Measurements from ENCODE around the gene PLSCR3.

The PLSCR3 gene

GRCh38 chr17:7355053-7355452 is 39.3 kb downstream of the PLSCR3 start, which contains the start of gene TMEM95:
Gene TMEM95, plus strand, starts transcription at chr17:7355156. Its CDS starts 49 bp downstream, at chr17:7355205.
- Histone ChIP-seq H3K36me3 (ENCODE audit: control insufficient read depth in 5 of 5, insufficient read depth in 5 of 5, low read length in 5 of 5) (no peaks in the 10 kb centered on the region), H3K9me3 (ENCODE audit: control insufficient read depth in 5 of 5, low read length in 5 of 5) (no peaks in the 10 kb centered on the region), H3K4me3 (ENCODE audit: low read depth in 1 of 5, low read length in 5 of 5) (no peak within 1 kb of the TSS), H3K27me3 (ENCODE audit: control insufficient read depth in 5 of 5, insufficient read depth in 4 of 5, low read length in 5 of 5) (no peaks in the 10 kb centered on the region), H3K4me1 (ENCODE audit: control insufficient read depth in 5 of 5, insufficient read depth in 5 of 5, low read length in 5 of 5) (peaks cover 3 to 48% (median 40%) of the 10 kb centered on the region in 5 donors), H3K27ac (ENCODE audit: low read depth, low read length) (peak within 1 kb of the TSS; percentile 98), H3K9ac (ENCODE audit: low read length in 5 of 5) (peak within 1 kb of the TSS in 3 of 5 donors; percentile 19 to 51 (median 29))

DNA sequence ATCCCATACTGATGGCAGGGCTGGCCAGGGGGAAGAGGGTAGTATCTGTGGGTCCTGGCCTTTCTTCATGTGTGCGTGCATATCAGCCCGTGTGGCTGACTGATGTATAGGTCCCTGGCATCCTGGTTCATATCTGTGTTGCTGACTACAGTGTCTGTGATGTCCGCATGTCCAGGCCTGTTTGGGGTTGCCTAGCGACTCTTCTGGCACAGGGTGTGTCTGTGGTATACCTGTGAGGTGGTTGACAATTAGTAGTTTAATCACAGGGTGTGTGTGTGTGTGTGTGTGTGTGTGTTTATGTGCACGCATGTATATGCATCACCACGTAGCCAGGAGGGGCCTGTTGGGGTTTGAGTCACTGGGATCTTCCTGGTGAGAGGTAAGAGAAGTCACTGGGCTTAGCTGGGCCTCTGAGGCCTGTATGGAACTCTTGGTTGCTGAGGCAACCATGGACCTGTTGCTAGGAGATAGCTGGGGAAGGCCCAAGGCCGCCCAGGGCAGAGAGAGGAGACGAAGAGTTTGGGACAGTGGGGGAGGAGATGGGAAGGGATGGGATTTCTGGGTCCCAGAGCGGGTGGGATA is 40.0 kb downstream of the PLSCR3 start:
- Histone ChIP-seq H3K27me3 (ENCODE audit: control insufficient read depth in 5 of 5, insufficient read depth in 4 of 5, low read length in 5 of 5) (no peaks in the 10 kb centered on the region), H3K9ac (ENCODE audit: low read length in 5 of 5) (peak overlapping the region in 1 of 5 donors; percentile 51), H3K27ac (ENCODE audit: low read depth, low read length) (peak overlapping the region; percentile 98), H3K4me3 (ENCODE audit: low read depth in 1 of 5, low read length in 5 of 5) (no peak overlapping the region), H3K9me3 (ENCODE audit: control insufficient read depth in 5 of 5, low read length in 5 of 5) (no peaks in the 10 kb centered on the region), H3K4me1 (ENCODE audit: control insufficient read depth in 5 of 5, insufficient read depth in 5 of 5, low read length in 5 of 5) (peaks cover 3 to 55% (median 47%) of the 10 kb centered on the region in 5 donors), H3K36me3 (ENCODE audit: control insufficient read depth in 5 of 5, insufficient read depth in 5 of 5, low read length in 5 of 5) (no peaks in the 10 kb centered on the region)

GRCh38 chr17:7352910-7353635 is 41.3 kb downstream of the PLSCR3 start:
- peak overlapping the region; percentile 98 for H3K27ac ChIP-seq (ENCODE audit: low read depth, low read length)
- H3K9me3 ChIP-seq (ENCODE audit: control insufficient read depth in 5 of 5, low read length in 5 of 5), result no peaks in the 10 kb centered on the region
- H3K4me1 ChIP-seq (ENCODE audit: control insufficient read depth in 5 of 5, insufficient read depth in 5 of 5, low read length in 5 of 5), result peaks cover 3 to 63% (median 56%) of the 10 kb centered on the region in 5 donors
- H3K9ac ChIP-seq (ENCODE audit: low read length in 5 of 5), result peak overlapping the region in 4 of 5 donors; percentile 81 to 89 (median 86)
- no peaks in the 10 kb centered on the region for H3K27me3 ChIP-seq (ENCODE audit: control insufficient read depth in 5 of 5, insufficient read depth in 4 of 5, low read length in 5 of 5)
- peak overlapping the region in 4 of 5 donors; percentile 76 to 87 (median 80) for H3K4me3 ChIP-seq (ENCODE audit: low read depth in 1 of 5, low read length in 5 of 5)
- H3K36me3 ChIP-seq (ENCODE audit: control insufficient read depth in 5 of 5, insufficient read depth in 5 of 5, low read length in 5 of 5), result no peaks in the 10 kb centered on the region

- Histone ChIP-seq H3K27me3 (ENCODE audit: control insufficient read depth in 5 of 5, insufficient read depth in 4 of 5, low read length in 5 of 5) (no peaks in the 10 kb centered on the region), H3K9me3 (ENCODE audit: control insufficient read depth in 5 of 5, low read length in 5 of 5) (no peaks in the 10 kb centered on the region), H3K27ac (ENCODE audit: low read depth, low read length) (peak overlapping the region; percentile 98), H3K9ac (ENCODE audit: low read length in 5 of 5) (peak overlapping the region; percentile 17 to 89 (median 84)), H3K36me3 (ENCODE audit: control insufficient read depth in 5 of 5, insufficient read depth in 5 of 5, low read length in 5 of 5) (no peaks in the 10 kb centered on the region), H3K4me3 (ENCODE audit: low read depth in 1 of 5, low read length in 5 of 5) (peak overlapping the region; percentile 76 to 87 (median 79)), H3K4me1 (ENCODE audit: control insufficient read depth in 5 of 5, insufficient read depth in 5 of 5, low read length in 5 of 5) (peaks cover 3 to 63% (median 56%) of the 10 kb centered on the region in 5 donors)
These were observed 41.8 kb downstream of the PLSCR3 start for GRCh38 chr17:7352503-7352889.

DNA sequence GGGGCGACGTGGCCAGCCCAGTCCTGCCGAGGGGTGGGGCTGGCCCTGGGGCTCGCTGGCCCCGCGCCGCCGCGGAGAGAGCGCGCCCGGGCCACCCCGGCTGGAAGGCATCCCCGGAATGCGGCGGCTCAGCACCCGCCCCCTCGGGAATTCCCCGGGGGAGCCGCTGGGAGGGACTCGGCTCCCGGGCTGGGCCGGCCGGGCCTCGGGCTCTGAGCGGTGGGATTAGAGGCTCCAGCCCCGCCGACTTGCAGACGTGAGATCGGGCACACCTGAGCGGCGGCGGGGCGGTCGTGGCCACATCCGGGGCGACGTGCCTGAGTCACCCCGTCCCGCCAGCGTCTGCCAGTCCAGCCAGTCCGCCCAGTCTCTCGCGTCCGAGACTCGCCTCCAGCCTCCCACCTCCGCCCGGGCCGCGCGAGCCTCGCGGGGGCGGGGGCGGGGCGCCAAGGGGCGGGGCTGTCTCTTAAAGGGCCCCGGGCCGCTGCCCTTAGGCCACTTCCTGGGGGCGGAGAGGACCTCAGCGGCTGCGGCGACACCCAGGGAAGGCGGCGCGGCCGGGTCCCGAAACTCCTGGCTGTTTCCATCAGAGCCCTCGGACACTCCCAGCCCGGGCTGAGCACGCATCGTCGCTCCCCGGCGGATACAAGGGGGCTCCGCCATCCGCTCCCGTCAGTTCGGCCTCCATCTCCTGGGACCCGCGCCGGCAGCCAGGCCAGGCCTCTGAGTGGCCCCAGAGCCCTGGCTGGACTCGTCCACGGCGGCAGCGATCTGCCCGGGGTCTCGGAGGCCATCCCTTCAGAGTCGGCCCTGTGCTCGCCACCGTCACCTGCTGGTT is 42.4 kb downstream of the PLSCR3 start, which contains the start of gene KCTD11:
Gene KCTD11 (plus strand): TSS at position 498 of the 838 bp plus-strand sequence.
- Histone ChIP-seq H3K36me3 (ENCODE audit: control insufficient read depth in 5 of 5, insufficient read depth in 5 of 5, low read length in 5 of 5) (no peaks in the 10 kb centered on the region), H3K9ac (ENCODE audit: low read length in 5 of 5) (peak within 1 kb of the TSS; percentile 84 to 92 (median 87)), H3K9me3 (ENCODE audit: control insufficient read depth in 5 of 5, low read length in 5 of 5) (no peaks in the 10 kb centered on the region), H3K4me1 (ENCODE audit: control insufficient read depth in 5 of 5, insufficient read depth in 5 of 5, low read length in 5 of 5) (peaks cover 3 to 63% (median 56%) of the 10 kb centered on the region in 5 donors), H3K4me3 (ENCODE audit: low read depth in 1 of 5, low read length in 5 of 5) (peak within 1 kb of the TSS; percentile 76 to 87 (median 79)), H3K27me3 (ENCODE audit: control insufficient read depth in 5 of 5, insufficient read depth in 4 of 5, low read length in 5 of 5) (no peaks in the 10 kb centered on the region), H3K27ac (ENCODE audit: low read depth, low read length) (peak within 1 kb of the TSS; percentile 98)

GRCh38 chr17:7348478-7349242 is 45.7 kb downstream of the PLSCR3 start:
- Histone ChIP-seq H3K4me1 (ENCODE audit: control insufficient read depth in 5 of 5, insufficient read depth in 5 of 5, low read length in 5 of 5) (peaks cover 2 to 49% (median 42%) of the 10 kb centered on the region in 5 donors), H3K9me3 (ENCODE audit: control insufficient read depth in 5 of 5, low read length in 5 of 5) (no peaks in the 10 kb centered on the region), H3K27me3 (ENCODE audit: control insufficient read depth in 5 of 5, insufficient read depth in 4 of 5, low read length in 5 of 5) (no peaks in the 10 kb centered on the region), H3K4me3 (ENCODE audit: low read depth in 1 of 5, low read length in 5 of 5) (no peak overlapping the region), H3K27ac (ENCODE audit: low read depth, low read length) (peak overlapping the region; percentile 87), H3K9ac (ENCODE audit: low read length in 5 of 5) (no peak overlapping the region), H3K36me3 (ENCODE audit: control insufficient read depth in 5 of 5, insufficient read depth in 5 of 5, low read length in 5 of 5) (no peaks in the 10 kb centered on the region)

DNA sequence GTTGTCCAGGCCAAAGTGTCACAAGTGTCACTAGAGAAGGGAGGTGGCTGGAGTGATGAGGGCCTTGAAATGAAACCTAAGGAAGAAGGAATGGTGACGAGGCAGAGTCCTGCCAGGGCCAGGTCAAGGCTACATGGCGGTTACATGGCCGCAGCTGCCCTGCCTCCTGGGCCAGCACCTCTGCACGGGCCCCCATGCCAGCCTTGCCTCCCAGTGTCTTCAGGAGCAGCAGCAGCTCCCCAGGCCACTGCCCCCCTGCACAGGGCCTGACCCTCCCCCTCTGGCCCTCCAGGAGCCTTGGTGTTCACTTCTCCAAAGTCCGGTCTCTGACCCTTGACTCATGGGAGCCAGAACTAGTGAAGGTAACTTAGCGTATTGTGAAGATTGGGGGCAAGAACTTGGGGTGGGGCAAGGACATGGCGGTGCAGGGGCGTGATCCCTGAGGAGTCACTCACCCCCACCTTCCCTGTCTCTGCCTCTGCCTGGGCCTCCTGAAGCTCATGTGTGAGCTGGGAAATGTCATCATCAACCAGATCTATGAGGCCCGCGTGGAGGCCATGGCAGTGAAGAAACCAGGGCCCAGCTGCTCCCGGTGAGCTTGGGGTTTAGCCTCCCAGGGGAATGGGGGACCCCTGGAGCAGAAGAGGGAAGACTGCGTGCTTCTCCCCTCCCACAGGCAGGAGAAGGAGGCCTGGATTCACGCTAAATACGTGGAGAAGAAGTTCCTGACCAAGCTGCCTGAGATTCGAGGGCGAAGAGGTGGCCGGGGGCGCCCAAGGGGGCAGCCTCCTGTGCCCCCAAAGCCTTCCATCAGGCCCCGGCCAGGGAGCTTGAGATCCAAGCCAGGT is 46.5 kb downstream of the PLSCR3 start:
- Histone ChIP-seq H3K27me3 (ENCODE audit: control insufficient read depth in 5 of 5, insufficient read depth in 4 of 5, low read length in 5 of 5) (peaks cover 0 to 6% (median 0%) of the 10 kb centered on the region in 5 donors), H3K4me1 (ENCODE audit: control insufficient read depth in 5 of 5, insufficient read depth in 5 of 5, low read length in 5 of 5) (peaks cover 4 to 41% (median 34%) of the 10 kb centered on the region in 5 donors), H3K9ac (ENCODE audit: low read length in 5 of 5) (no peak overlapping the region), H3K36me3 (ENCODE audit: control insufficient read depth in 5 of 5, insufficient read depth in 5 of 5, low read length in 5 of 5) (no peaks in the 10 kb centered on the region), H3K4me3 (ENCODE audit: low read depth in 1 of 5, low read length in 5 of 5) (no peak overlapping the region), H3K9me3 (ENCODE audit: control insufficient read depth in 5 of 5, low read length in 5 of 5) (no peaks in the 10 kb centered on the region), H3K27ac (ENCODE audit: low read depth, low read length) (no peak overlapping the region)

- H3K36me3 ChIP-seq (ENCODE audit: control insufficient read depth in 5 of 5, insufficient read depth in 5 of 5, low read length in 5 of 5), result no peaks in the 10 kb centered on the region
- no peak overlapping the region for H3K4me3 ChIP-seq (ENCODE audit: low read depth in 1 of 5, low read length in 5 of 5)
- H3K27ac ChIP-seq (ENCODE audit: low read depth, low read length), result no peak overlapping the region
- H3K9ac ChIP-seq (ENCODE audit: low read length in 5 of 5), result no peak overlapping the region
- peaks cover 4 to 32% (median 27%) of the 10 kb centered on the region in 5 donors for H3K4me1 ChIP-seq (ENCODE audit: control insufficient read depth in 5 of 5, insufficient read depth in 5 of 5, low read length in 5 of 5)
- no peaks in the 10 kb centered on the region for H3K9me3 ChIP-seq (ENCODE audit: control insufficient read depth in 5 of 5, low read length in 5 of 5)
- H3K27me3 ChIP-seq (ENCODE audit: control insufficient read depth in 5 of 5, insufficient read depth in 4 of 5, low read length in 5 of 5), result peaks cover 0 to 8% (median 4%) of the 10 kb centered on the region in 5 donors
These were observed 47.3 kb downstream of the PLSCR3 start for GRCh38 chr17:7346761-7347614.
